BJ (cell line): ENCODE data around the gene KIF4B. TPM values are rescaled to one million over a fixed set of nuclear protein-coding genes. Genes with fewer than 3 reads are reported as not detected.

ENCODE experiments used
- CTCF ChIA-PET: fragments of 350-600 bp; formaldehyde crosslinking; extraction: SDS; loops from one replicate; lab custom pipeline; 2021; ENCODE audit warnings: antibody characterized with exemption, inconsistent platforms; lab: Yijun Ruan, JAX
- POLR2A ChIA-PET: fragments of 300-600 bp; sonication (Branson Sonifier 250); formaldehyde crosslinking; extraction: SDS; loops from one replicate; lab custom pipeline; 2021; ENCODE audit warnings: antibody characterized with exemption; lab: Charles Lee
- DNase-seq: peaks from one replicate; pipeline ENCODE4 v3.0.0-alpha.2; 2011; ENCODE audit warnings: low read depth
- H3K27me3 ChIP-seq: 2 replicates; pipeline ENCODE4 v1.6.0; 2011; ENCODE audit warnings: low read length; ENCODE audit not compliant: control insufficient read depth, insufficient read depth
- H3K36me3 ChIP-seq: 2 replicates; pipeline ENCODE4 v1.5.1; 2011; ENCODE audit warnings: low read length; ENCODE audit not compliant: control insufficient read depth, insufficient read depth
- H3K4me3 ChIP-seq: 2 replicates; pipeline ENCODE4 v1.5.1; 2011; ENCODE audit warnings: low read depth, mild to moderate bottlenecking, control low read depth, low read length
- polyA plus RNA-seq: library from polyadenylated mRNA; depleted of rRNA; stranded (reverse); fragments of >200 nt; gene quantifications from 2 replicates; pipeline ENCODE4 v1.2.3, GENCODE V29; 2011
- TF ChIP-seq, protein P1 (sequence below): IDR thresholded peaks from 2 replicates; pipeline ENCODE4 v1.5.1; 2011; ENCODE audit warnings: low read depth, mild to moderate bottlenecking, control low read depth, inconsistent platforms, low read length, moderate library complexity; ENCODE audit not compliant: insufficient read depth

The KIF4B gene
- polyA plus RNA-seq, 1 experiment, result not detected

DNA sequence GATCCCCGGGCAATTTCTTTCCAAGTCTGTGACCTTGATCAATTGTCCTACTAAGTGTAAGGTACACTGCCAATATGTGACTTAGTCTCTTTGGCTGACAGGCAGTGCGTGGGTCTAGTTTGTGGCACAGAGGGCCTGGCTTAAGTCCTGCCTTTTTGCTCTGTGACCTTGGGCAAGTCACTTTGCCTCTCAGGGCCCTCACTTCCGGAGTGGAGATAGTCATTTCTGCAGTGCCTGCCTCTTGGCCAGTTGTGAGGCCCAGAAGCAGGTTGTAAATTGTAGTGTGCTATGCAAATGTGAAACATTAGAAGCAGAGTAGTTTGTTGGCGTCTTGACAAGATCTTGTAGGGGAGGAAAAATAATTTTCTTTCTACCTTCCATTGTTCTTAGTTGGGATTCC, 39.0 kb downstream of the KIF4B start:
- H3K36me3 ChIP-seq, result no peaks in the 10 kb centered on the region
- no peak for DNase-seq
- ChIA-PET CTCF (no interaction called here), POLR2A (no interaction called here)
- H3K27me3 ChIP-seq, result no peaks in the 10 kb centered on the region
- TF ChIP-seq, protein P1, sequence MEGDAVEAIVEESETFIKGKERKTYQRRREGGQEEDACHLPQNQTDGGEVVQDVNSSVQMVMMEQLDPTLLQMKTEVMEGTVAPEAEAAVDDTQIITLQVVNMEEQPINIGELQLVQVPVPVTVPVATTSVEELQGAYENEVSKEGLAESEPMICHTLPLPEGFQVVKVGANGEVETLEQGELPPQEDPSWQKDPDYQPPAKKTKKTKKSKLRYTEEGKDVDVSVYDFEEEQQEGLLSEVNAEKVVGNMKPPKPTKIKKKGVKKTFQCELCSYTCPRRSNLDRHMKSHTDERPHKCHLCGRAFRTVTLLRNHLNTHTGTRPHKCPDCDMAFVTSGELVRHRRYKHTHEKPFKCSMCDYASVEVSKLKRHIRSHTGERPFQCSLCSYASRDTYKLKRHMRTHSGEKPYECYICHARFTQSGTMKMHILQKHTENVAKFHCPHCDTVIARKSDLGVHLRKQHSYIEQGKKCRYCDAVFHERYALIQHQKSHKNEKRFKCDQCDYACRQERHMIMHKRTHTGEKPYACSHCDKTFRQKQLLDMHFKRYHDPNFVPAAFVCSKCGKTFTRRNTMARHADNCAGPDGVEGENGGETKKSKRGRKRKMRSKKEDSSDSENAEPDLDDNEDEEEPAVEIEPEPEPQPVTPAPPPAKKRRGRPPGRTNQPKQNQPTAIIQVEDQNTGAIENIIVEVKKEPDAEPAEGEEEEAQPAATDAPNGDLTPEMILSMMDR, result no peak
- H3K4me3 ChIP-seq, result no peak overlapping the region

DNA sequence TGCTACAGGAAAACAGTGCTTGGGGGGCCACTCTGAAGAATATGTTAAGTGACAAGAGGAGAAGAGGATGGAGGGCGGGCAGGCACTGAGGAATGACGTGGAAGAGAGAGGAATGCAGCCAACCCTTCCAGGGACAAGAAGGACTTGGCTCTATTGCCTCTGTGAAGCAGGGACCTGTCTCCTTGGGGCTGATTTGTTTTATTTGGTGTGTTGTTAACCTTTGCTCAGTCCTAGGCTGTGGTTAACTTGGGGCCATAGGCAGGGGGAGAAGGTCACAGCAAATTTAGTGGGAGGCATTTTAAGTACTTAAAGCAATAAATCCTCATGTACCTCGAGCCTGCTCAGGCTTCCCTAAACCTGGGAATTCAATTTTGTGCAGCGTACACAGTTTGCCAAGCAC, 39.9 kb downstream of the KIF4B start:
- Histone ChIP-seq H3K36me3 (no peaks in the 10 kb centered on the region), H3K4me3 (no peak overlapping the region), H3K27me3 (no peaks in the 10 kb centered on the region)
- DNase-seq, result no peak
- ChIA-PET CTCF (no interaction called here), POLR2A (no interaction called here)
- TF ChIP-seq, protein P1, result no peak

DNA sequence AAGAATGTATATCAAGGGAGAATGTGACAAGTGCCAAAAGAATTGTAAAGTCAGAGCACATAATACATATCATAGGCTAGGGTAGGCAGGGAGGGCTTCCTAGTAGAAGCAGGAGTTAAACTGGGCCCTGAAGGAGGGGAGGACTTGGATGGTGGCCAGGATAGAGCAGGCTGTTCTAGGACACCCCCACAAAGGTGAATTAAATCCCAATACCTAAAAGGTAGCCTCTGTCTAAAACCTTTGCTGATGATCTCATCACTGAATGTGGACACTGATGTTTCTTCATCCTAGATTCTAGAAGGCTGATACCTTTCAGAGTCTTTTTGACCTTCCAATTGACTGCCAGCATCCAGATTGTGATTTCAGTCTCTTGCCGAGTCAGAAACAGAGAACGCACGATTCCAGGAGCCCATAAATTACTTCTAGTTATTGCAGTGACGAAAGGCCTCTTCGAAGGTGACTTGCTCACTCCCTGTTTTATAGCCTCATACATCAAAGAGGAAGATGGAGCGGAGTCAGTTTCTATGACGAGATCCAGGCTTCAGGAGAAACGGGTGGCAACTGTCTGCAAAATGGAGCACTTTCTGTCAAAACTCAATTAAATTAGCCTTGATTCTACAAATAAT, 43.2 kb downstream of the KIF4B start:
- POLR2A ChIA-PET, result no interaction called here
- no peaks in the 10 kb centered on the region for H3K36me3 ChIP-seq
- H3K27me3 ChIP-seq, result no peaks in the 10 kb centered on the region
- CTCF ChIA-PET, result no interaction called here
- no peak overlapping the region for H3K4me3 ChIP-seq
- TF ChIP-seq, protein P1, result no peak
- DNase-seq, result no peak

DNA sequence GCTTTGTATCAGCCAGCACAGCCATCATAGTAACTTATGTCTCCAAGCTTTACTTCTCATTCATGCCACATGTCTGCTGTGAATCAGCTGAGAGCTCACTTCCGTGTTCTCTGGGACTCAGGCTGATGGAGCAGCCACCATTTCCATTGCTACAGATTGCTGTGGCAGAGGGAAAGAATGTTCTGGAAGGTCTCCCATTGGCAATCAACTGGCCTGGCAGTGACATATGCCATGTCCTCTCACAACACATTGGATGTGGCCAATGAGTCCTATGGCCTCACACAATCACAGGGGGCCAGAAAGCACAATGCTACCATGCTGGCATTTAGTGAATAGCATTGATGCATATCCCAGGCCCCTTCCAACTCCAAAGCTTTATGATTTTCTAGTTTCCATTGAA, 44.1 kb downstream of the KIF4B start:
- no peak for DNase-seq
- Histone ChIP-seq H3K36me3 (no peaks in the 10 kb centered on the region), H3K4me3 (no peak overlapping the region), H3K27me3 (no peaks in the 10 kb centered on the region)
- TF ChIP-seq, protein P1, result no peak
- ChIA-PET CTCF (no interaction called here), POLR2A (no interaction called here)

DNA sequence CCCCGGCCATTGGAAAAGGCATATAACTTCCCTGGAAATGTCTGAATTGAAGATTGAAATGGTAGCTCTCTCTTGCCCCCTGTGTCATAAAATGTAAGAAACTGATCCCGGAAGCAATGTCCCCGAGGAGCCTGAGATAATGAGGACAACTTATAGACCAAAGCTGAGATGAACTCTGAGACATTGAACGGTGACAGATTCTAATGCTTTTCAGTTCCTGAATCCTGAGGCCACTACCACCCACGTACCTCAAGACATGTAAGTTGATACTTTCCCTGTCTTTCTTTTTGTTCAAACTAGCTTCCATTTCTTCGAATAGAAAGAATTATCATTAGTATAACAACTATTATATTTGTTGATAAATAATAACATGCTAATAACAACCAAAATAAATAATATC, 51.0 kb downstream of the KIF4B start:
- CTCF ChIA-PET, result no interaction called here
- H3K4me3 ChIP-seq, result no peak overlapping the region
- DNase-seq, result no peak
- TF ChIP-seq, protein P1, result no peak
- H3K36me3 ChIP-seq, result no peaks in the 10 kb centered on the region
- H3K27me3 ChIP-seq, result no peaks in the 10 kb centered on the region
- POLR2A ChIA-PET, result interaction anchor here (0.6 kb wide), 1 partner anchor 119 kb away, joined by 4 read pairs; no protein-coding TSS in a partner anchor
